GM12873 (cell line): ENCODE measurements around the gene ABCA13.

Source experiments
- CTCF ChIP-seq: IDR thresholded peaks from 2 replicates; pipeline ENCODE4 v1.5.1; 2012; ENCODE audit warnings: low read depth, mild to moderate bottlenecking, moderate library complexity, low read length, control low read depth; ENCODE audit not compliant: insufficient read depth; ENCODE audit errors: missing control alignments

ABCA13 gene

GRCh38 chr7:48366096-48366495, 194.8 kb downstream of the ABCA13 start:
- no peak for TF ChIP-seq CTCF

- TF ChIP-seq CTCF: no peak
Observed at GRCh38 chr7:48376263-48376662, 205.0 kb downstream of the ABCA13 start.

- TF ChIP-seq CTCF: no peak
Observed at GRCh38 chr7:48380921-48381320, 209.7 kb downstream of the ABCA13 start.

GRCh38 chr7:48381571-48381970, 210.3 kb downstream of the ABCA13 start:
- no peak for TF ChIP-seq CTCF

- TF ChIP-seq CTCF: no peak
Observed at GRCh38 chr7:48384180-48384752, 213.0 kb downstream of the ABCA13 start.

- TF ChIP-seq CTCF: no peak
Observed at GRCh38 chr7:48387932-48388331, 216.7 kb downstream of the ABCA13 start.

- TF ChIP-seq CTCF: no peak
Observed at GRCh38 chr7:48388911-48389310, 217.7 kb downstream of the ABCA13 start.
